NCI-H146 (cell line): ENCODE results near the gene RYR3.

Experiments
- DNase-seq: peaks from one replicate; lab custom pipeline; 2025; lab: John Stamatoyannopoulos, UW

RYR3 gene

DNA sequence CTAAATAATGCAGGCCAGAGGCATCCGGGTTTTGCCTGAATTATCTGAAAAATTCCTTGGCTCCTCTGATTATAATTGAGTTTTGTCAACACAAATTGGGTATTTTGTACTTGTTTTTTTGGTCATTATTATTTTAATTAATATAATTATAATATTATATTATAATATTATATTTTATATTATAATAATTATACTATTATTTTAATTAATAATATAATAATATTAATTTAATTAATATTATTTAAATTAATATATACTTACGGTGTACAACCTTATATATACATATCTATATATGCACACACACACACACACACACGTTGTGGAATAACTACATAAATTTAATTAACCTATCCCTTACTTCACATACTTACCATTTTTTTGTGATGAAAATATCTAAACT, 73.5 kb downstream of the RYR3 start:
- DNase-seq = no peak

DNA sequence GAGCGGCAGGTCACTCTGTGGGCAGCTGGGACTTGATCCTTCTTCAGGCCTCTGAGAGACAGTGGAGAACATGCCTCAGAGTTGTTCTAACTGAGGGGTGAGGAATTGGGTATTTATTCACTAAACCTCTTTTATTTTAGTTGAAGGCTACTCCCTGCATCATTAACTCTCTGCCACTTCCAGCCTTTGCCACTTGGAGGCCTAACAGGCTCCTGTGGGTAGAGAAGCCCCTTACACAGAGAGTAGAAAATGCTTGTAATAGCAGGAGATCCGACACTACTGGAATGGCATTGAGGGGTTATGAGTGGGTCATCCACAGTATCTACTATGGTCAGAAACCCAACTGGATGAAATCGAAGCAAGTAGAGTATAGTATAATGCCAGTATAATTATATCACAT, 81.7 kb downstream of the RYR3 start:
- no peak for DNase-seq

DNA sequence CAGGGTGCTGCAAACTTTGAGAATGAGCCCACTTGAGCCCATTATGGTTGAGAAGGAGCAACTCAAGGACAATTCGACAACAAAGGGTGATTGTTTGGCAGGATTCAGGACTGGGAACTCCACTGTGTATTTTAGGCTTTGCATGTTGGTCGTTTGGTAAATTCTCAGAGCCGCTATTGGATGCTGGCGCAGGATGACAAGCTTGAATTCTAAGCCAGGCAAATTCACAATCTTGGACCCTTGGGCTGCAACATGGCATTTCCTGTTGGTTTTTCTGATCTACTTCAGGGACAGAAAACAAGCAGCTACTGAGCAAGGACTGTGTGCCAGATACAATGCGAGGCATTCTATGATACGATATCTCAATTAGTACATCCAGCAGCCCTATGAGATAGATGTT, 82.8 kb downstream of the RYR3 start:
- no peak for DNase-seq

GRCh38 chr15:33395321-33395720, 84.6 kb downstream of the RYR3 start:
- DNase-seq = no peak

GRCh38 chr15:33395846-33396245, 85.1 kb downstream of the RYR3 start:
- DNase-seq = no peak

- DNase-seq = no peak
Measured at GRCh38 chr15:33396475-33396874, 85.7 kb downstream of the RYR3 start.

GRCh38 chr15:33398555-33398954, 87.8 kb downstream of the RYR3 start:
- no peak for DNase-seq

DNA sequence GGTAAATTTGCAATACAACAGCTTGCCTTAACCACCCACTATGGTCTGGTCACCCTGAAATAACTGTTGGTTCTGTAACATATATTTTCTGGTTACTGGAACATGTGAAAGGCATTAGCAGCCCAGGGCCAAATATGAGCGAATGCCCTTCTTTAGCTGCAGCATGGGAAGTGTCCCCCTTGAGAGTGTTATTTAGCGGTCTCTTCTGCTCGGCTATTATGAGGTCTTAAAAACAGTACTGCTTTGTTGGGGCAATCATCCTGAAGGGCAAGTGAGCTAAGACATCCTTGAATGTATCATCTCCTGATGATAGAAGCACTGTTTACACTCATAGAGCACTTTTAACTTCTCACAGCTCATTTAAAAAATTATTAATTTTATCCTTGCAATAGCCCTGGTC, 90.2 kb downstream of the RYR3 start:
- DNase-seq = no peak

DNA sequence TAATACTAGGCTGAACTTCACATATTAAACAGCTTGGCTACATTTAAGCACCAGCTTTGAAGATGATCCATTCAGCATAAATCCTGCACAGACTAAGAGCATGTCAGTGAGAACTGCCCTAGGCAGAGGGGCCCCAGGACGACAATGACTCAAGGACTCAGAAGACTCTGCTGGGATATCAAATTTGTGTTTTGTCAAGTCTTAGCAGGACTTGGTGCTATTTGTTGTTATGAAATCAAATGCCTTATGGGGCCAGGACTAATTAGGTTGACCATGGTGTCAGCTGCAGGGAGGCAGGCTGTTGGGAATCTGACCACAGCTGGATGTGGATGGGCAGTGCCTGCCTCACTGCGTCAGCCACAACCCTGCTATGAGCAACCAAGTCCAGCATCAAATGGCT, 91.8 kb downstream of the RYR3 start:
- DNase-seq = no peak

GRCh38 chr15:33405096-33405495, 94.3 kb downstream of the RYR3 start:
- DNase-seq = no peak

GRCh38 chr15:33411596-33412540, 101.1 kb downstream of the RYR3 start:
- no peak for DNase-seq

GRCh38 chr15:33419701-33420100, 108.9 kb downstream of the RYR3 start:
- no peak for DNase-seq

- no peak for DNase-seq
Measured at GRCh38 chr15:33424025-33424424, 113.3 kb downstream of the RYR3 start.

- no peak for DNase-seq
Measured at GRCh38 chr15:33425142-33425541, 114.4 kb downstream of the RYR3 start.

DNA sequence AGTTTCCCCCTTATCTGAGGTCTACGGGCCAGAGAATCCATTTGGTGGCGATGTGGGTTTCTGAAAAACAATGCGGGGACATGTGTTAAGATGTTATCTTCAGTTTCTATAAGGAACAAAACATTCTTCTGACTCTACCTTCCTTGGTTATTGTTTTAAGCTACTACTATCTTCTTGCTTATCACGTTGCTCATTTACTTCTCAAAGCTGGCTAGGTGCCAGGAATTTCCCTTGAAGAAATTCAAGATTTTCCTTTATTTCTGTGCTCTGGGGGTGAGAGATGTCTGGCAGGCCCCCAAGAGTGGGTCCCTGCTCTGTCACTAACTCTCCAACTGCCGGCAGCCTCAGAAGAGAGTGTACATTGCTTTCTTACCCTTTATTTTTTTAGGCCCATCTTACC, 119.8 kb downstream of the RYR3 start:
- DNase-seq = no peak

GRCh38 chr15:33433821-33434220, 123.1 kb downstream of the RYR3 start:
- no peak for DNase-seq

DNA sequence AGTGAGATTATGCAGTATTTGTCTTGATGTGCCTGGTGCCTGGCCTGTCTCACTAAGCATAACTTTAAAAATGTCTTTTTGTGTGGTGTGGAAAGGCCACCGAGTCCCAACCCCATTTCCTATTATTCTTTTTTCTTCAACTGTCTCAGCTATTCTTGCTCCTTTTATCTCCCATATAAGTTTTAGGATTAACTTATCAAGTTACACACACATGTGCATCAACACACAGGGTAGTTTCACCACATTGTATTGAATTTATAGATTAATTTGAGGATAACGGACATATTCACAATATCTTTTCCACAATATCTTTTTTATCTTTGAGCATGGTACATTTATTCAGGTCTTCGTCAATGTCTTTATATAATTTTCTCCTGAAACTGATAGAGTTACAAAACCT, 127.6 kb downstream of the RYR3 start:
- DNase-seq = no peak

GRCh38 chr15:33440900-33441299, 130.1 kb downstream of the RYR3 start:
- no peak for DNase-seq

DNA sequence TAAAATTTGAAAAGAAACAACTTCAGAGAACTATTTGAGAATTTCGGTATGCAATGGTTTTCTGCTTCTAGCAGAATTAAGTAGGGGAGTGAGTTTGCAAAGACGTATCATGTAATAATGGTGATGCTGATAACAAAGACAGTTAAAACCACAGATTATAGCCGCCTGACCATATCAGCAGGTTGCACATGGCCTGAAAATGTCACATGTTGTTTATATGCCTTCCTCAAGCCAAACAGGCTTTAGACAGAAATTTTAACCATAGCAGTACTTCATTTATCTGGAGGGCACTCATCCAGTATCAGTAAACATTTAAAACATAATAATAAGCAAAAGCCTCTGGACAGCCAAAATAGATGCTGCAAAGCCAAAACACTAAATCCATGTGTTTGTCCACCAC, 131.7 kb downstream of the RYR3 start:
- DNase-seq = no peak

DNA sequence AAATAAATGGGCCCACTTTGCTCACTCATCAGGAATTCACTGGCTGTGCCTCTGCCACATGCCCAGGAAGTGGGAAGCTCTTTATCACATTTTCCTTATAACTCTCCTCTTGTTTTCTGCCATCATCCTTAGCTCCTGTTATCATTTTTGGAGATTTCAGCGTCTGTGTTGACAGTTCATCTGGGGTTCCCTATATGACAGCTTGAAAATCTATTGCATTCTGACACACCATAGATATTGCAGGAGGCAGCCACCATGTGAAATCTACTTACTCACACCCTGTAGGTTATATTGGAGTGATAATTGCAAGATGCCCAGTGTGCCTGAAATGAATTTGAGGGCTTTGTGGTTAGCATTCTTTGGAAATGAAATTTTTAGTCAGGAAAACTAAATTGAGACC, 132.9 kb downstream of the RYR3 start:
- no peak for DNase-seq

- no peak for DNase-seq
Measured at GRCh38 chr15:33445984-33446383, 135.2 kb downstream of the RYR3 start.

DNA sequence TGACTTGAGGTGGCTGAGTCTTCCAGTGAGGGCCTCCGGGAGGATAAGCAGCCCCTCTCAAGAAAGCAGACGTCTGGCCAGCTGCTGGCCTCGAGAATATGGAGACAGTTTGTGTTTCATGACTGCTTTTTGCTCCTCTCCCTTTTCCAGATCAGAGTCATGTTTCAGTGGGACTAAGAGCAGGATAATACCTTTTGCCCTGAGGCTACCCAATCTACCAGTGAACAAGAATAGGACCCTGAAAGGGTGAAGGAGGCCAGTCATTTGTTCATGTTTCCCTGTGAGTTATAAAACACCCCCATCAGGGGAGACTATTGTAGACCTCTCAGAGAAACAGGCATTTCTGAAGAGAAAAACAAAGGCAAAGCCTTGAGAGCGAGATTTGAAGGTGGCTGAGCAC, 137.4 kb downstream of the RYR3 start:
- no peak for DNase-seq

- DNase-seq = no peak
Measured at GRCh38 chr15:33448961-33449606, 138.3 kb downstream of the RYR3 start.

GRCh38 chr15:33449810-33450209, 139.0 kb downstream of the RYR3 start:
- no peak for DNase-seq
